BLaER1 (cell line): Measurements from ENCODE around the gene HS3ST3B1.
A peak's percentile ranks its signal among the peaks of the same experiment; 100 is the strongest.

Experiments used
- H3K27ac ChIP-seq: shearing (Covaris generic); formaldehyde crosslinking; 2 replicates; pipeline ENCODE4 v1.8.1; 2022
- H3K27me3 ChIP-seq: shearing (Covaris generic); formaldehyde crosslinking; 2 replicates; pipeline ENCODE4 v1.8.1; 2022
- H3K36me3 ChIP-seq: shearing (Covaris generic); formaldehyde crosslinking; 2 replicates; pipeline ENCODE4 v1.8.1; 2022
- H3K4me1 ChIP-seq: shearing (Covaris generic); formaldehyde crosslinking; 2 replicates; pipeline ENCODE4 v1.8.1; 2022
- H3K4me2 ChIP-seq: shearing (Covaris generic); formaldehyde crosslinking; 2 replicates; pipeline ENCODE4 v1.8.1; 2022
- H3K4me3 ChIP-seq: shearing (Covaris generic); formaldehyde crosslinking; 2 replicates; pipeline ENCODE4 v1.8.1; 2022
- H3K9ac ChIP-seq: shearing (Covaris generic); formaldehyde crosslinking; 2 replicates; pipeline ENCODE4 v1.8.1; 2022
- H3K9me3 ChIP-seq: shearing (Covaris generic); formaldehyde crosslinking; 2 replicates; pipeline ENCODE4 v1.8.1; 2022
- H4K20me1 ChIP-seq: shearing (Covaris generic); formaldehyde crosslinking; 2 replicates; pipeline ENCODE4 v1.8.1; 2022
- Cebpa-rat ChIP-seq: shearing (Covaris generic); IDR thresholded peaks from 2 replicates; pipeline ENCODE4 v1.8.1; 2022

Gene HS3ST3B1

DNA sequence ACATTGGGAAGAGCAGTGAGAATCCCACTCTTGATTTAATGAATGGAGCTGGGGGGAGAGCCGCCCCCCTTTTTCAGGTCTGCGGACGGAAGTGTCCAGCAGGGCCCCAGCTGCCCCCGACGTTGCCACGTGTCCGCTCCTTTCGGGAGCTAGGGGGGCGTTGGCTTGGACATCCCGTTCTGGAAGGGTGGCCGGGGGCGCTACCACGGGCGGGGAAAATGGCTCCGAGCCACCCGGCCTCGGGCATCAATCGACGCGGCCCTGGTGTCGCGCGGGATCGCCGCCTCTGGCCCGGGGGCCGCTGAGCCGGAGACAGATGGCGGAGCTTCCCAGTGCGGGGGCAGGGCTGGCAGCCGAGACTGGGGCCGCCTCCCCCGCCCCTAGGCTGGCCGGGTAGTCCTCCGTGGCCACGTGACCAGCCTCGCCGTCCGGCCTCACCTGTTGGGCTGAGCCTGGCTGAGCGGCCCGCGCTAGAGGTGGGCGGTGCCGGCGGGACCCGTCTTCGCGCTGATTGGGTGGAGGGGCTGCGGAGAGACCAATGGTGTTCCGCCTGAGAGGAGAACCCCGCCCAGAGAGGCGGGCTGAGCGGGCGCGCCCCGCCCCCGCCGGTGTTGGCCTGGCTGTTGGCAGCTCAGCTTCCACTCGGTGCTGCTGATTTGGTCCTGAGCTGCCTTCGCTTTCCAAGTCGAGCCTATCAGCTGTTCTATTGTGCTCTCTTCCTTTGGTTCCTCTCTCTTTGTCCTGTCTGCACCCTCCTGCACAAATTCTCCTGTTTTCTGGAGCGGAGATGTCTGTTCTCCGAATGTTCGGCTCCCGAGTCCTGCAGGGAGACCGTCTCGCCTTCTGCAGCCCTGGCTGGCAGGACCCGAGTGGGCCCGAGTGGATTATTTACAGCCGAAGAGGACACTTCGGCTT lies 8.3 kb downstream of the HS3ST3B1 start:
- Histone ChIP-seq H3K9ac (peak overlapping the region; percentile 75), H3K36me3 (peaks cover 48% of the 10 kb centered on the region), H3K27me3 (no peaks in the 10 kb centered on the region), H4K20me1 (peaks cover 63% of the 10 kb centered on the region), H3K9me3 (peaks cover 7% of the 10 kb centered on the region; the same call in 1 of the 2 replicates), H3K4me2 (peak overlapping the region; percentile 91), H3K27ac (peak overlapping the region; percentile 79), H3K4me3 (peak overlapping the region; percentile 69), H3K4me1 (peaks cover 92% of the 10 kb centered on the region)
- no peak for TF ChIP-seq Cebpa-rat

DNA sequence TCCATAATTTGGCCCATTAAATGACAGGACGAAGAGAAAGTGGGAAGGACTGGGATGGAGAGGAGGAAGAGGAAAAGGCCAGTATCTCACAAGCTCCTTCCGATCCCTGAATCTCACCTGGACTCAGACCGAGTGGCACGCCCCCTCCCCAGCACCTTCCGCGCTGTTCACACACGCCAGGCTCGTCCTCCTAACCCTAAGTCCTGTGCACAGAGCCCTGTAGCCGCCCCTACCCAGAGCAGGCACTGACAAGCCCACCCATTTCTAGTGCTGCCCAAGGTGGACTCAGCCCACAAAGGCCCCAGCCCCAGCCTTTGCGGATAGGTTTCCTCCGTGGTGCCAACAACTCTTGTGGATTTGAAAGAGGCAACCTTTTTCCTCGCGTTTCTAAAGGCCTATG lies 9.2 kb downstream of the HS3ST3B1 start:
- Histone ChIP-seq H3K27me3 (no peaks in the 10 kb centered on the region), H3K9me3 (peaks cover 7% of the 10 kb centered on the region; the same call in 1 of the 2 replicates), H3K4me1 (peaks cover 92% of the 10 kb centered on the region), H3K4me3 (no peak overlapping the region), H3K27ac (peak overlapping the region; percentile 54; the same call in 1 of the 2 replicates), H3K36me3 (peaks cover 49% of the 10 kb centered on the region), H3K4me2 (peak overlapping the region; percentile 91), H3K9ac (peak overlapping the region; percentile 28; the same call in 1 of the 2 replicates), H4K20me1 (peaks cover 54% of the 10 kb centered on the region)
- no peak for TF ChIP-seq Cebpa-rat

DNA sequence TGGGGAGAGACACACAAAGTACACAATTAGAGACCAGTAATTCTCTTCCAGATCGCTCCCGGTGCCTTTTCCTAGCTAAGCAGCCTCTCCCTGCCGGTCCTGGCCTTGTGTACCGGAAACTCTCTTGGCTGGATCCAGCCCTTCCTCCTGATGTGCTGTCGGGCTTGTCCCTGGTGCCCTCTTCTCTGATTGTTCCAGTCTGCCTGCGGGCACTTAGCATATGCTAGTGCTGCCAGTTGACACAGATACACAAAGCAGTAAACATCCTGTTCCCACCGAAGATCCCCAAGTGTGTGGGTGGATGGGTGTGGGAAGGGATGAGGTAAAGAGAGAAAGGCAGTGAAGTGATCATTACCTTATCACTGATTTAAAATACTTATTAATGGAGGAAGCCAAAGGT lies 9.7 kb downstream of the HS3ST3B1 start:
- no peak for TF ChIP-seq Cebpa-rat
- 0 out of 2 replicates have a peak overlapping the region, but pooled peaks have one; percentile 6 for H3K4me3 ChIP-seq
- H3K27ac ChIP-seq: peak overlapping the region; percentile 54
- peaks cover 49% of the 10 kb centered on the region for H4K20me1 ChIP-seq
- H3K4me1 ChIP-seq: peaks cover 92% of the 10 kb centered on the region
- peak overlapping the region; percentile 28; the same call in 1 of the 2 replicates for H3K9ac ChIP-seq
- peaks cover 7% of the 10 kb centered on the region; the same call in 1 of the 2 replicates for H3K9me3 ChIP-seq
- no peaks in the 10 kb centered on the region for H3K27me3 ChIP-seq
- H3K36me3 ChIP-seq: peaks cover 52% of the 10 kb centered on the region
- peak overlapping the region; percentile 91 for H3K4me2 ChIP-seq

DNA sequence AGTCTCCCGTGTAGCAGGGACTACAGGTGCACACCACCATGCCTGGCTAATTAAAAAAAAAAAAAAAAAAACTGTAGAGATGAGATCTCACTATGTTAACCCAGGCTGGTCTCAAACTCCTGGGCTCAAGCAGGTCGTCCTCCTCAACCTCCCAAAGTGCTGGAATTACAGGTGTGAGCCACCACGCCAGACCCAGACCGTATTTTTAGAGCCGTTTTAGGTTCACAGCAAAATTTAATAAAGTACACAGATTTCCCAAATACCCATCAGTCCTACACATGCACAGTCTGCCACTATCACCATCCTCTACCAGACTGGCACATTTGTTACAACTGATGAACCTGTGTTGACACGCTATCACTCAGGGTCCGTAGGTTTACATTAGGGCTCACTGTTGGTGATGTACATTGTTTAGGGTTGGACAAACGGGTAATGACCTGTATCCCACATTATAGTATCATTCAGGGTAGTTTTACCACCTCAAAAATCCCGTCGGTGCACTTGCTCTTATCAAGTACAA lies 10.4 kb downstream of the HS3ST3B1 start:
- Histone ChIP-seq H3K36me3 (peaks cover 57% of the 10 kb centered on the region), H3K4me3 (peak overlapping the region; percentile 42), H3K27ac (peak overlapping the region; percentile 54), H3K9me3 (peaks cover 7% of the 10 kb centered on the region; the same call in 1 of the 2 replicates), H3K9ac (peak overlapping the region; percentile 58), H3K4me2 (peak overlapping the region; percentile 91), H3K27me3 (no peaks in the 10 kb centered on the region), H4K20me1 (peaks cover 43% of the 10 kb centered on the region), H3K4me1 (peaks cover 92% of the 10 kb centered on the region)
- no peak for TF ChIP-seq Cebpa-rat

DNA sequence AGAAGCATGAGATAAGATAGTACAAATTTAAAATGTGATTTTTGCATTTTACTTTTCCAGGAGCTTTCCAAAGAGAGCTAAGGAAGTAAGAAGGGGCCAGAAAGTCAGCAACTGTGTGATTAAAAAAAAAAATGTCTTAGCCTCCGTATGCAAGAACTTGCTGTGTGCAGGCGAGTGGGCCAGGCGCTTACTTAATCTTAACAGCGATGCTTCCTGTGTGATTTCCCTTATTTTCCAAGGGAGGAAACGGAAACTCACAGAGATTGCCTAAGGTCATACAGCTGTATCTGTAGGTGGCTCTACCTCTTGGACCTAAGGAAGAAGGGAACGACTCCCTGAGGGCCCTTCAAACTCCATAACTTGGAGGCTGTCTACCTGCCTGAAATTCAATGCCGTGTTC lies 11.1 kb downstream of the HS3ST3B1 start:
- Histone ChIP-seq H4K20me1 (peaks cover 35% of the 10 kb centered on the region), H3K27ac (peak overlapping the region; percentile 54), H3K27me3 (no peaks in the 10 kb centered on the region), H3K4me1 (peaks cover 92% of the 10 kb centered on the region), H3K4me2 (peak overlapping the region; percentile 91), H3K4me3 (peak overlapping the region; percentile 42), H3K36me3 (peaks cover 58% of the 10 kb centered on the region), H3K9me3 (peaks cover 7% of the 10 kb centered on the region; the same call in 1 of the 2 replicates), H3K9ac (peak overlapping the region; percentile 58)
- TF ChIP-seq Cebpa-rat: no peak

DNA sequence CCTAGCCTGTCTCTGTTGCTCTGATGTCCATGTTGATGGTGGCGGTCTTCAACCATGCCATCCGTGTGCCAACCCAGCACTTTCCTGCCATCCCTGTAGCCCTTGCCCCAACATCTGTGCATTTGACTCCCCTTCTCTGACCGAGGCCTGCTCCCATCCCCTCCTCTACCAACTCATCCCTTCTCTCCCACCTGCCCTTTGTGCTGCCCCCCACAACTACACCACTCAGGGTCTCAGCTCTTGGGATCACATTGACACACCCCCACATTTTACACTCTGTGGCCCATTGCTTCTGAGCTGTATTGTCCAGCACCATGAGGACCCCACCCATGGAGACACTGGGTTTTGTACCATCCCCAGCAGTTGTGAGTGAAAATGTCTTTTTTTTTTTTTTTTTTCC lies 11.6 kb downstream of the HS3ST3B1 start:
- Histone ChIP-seq H3K9ac (no peak overlapping the region), H3K4me1 (peaks cover 92% of the 10 kb centered on the region), H3K4me3 (no peak overlapping the region), H3K4me2 (peak overlapping the region; percentile 91), H4K20me1 (peaks cover 33% of the 10 kb centered on the region), H3K27ac (peak overlapping the region; percentile 54), H3K9me3 (peaks cover 7% of the 10 kb centered on the region; the same call in 1 of the 2 replicates), H3K27me3 (no peaks in the 10 kb centered on the region), H3K36me3 (peaks cover 58% of the 10 kb centered on the region)
- TF ChIP-seq Cebpa-rat: no peak

DNA sequence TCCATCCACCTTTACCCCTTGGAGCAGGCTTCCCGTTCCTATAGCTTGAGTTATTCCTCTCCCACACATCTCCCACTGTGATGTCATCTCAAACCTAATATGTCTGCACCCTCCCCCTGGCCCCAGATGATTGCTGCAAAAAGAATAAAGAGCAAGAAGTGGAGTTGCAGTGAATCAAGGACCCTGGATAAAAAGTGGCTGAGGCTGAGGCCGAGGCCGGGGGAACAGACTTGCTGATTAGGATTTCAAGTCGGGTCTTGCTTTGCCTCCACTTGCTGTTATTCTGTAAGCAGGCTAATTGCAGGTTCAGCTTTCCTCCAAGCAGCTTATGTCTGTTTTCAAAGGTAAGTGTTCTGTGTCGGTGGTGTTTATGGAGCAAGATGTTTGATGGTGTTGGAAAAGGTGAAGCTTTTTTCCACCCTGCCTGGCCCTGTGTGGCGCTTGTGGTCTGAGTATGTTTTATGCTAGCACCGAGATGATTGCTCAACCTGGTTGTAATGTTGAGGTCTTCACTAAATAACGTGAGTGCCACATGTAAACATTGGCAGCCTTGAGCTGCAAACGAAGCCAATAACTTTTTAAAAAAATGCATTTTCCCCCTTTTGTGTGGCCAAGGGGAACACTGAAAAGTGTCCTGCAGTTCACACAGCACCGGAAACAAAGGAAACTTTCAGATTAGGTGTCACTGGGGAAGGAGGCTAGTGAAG lies 15.4 kb downstream of the HS3ST3B1 start:
- Histone ChIP-seq H3K27me3 (no peaks in the 10 kb centered on the region), H3K9ac (peak overlapping the region; percentile 21; the same call in 1 of the 2 replicates), H3K36me3 (peaks cover 54% of the 10 kb centered on the region), H4K20me1 (peaks cover 5% of the 10 kb centered on the region; the same call in 1 of the 2 replicates), H3K4me2 (peak overlapping the region; percentile 89), H3K27ac (peak overlapping the region; percentile 93), H3K4me1 (peaks cover 94% of the 10 kb centered on the region), H3K4me3 (no peak overlapping the region), H3K9me3 (peaks cover 7% of the 10 kb centered on the region; the same call in 1 of the 2 replicates)
- no peak for TF ChIP-seq Cebpa-rat

DNA sequence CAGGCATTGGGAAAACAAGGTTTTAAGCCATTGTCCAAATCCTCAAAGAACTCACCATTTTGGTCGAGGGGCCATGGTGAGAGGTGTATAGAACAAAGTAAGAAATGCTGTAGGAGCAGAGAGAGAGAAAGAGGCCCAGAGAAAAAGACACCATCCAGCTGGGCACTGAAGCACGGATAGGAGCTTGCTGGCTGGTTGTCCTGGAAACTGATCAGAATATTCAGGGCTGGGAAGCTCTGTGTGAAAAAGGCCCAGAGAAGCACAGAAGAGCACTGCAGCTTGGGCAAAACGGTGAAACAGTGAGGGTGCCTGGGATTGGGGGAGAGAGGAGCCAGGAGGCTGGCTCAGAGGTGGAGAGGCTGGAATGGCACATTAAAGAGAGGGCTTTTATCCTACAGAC lies 16.5 kb downstream of the HS3ST3B1 start:
- peaks cover 49% of the 10 kb centered on the region for H3K36me3 ChIP-seq
- no peaks in the 10 kb centered on the region for H3K27me3 ChIP-seq
- no peak for TF ChIP-seq Cebpa-rat
- peak overlapping the region; percentile 77 for H3K9ac ChIP-seq
- H3K4me3 ChIP-seq: no peak overlapping the region; the same call in 1 of the 2 replicates
- H3K4me1 ChIP-seq: peaks cover 94% of the 10 kb centered on the region
- peak overlapping the region; percentile 93 for H3K27ac ChIP-seq
- H3K9me3 ChIP-seq: peaks cover 7% of the 10 kb centered on the region; the same call in 1 of the 2 replicates
- no peaks in the 10 kb centered on the region for H4K20me1 ChIP-seq
- H3K4me2 ChIP-seq: peak overlapping the region; percentile 89
